ENCODE results near the gene OPCML. TPM values are rescaled to one million over a fixed set of nuclear protein-coding genes. Genes with fewer than 3 reads are reported as not detected.

The OPCML gene
- total RNA-seq, 2 donors from 2014 or later, result under 0.01 TPM; not detected in 1

DNA sequence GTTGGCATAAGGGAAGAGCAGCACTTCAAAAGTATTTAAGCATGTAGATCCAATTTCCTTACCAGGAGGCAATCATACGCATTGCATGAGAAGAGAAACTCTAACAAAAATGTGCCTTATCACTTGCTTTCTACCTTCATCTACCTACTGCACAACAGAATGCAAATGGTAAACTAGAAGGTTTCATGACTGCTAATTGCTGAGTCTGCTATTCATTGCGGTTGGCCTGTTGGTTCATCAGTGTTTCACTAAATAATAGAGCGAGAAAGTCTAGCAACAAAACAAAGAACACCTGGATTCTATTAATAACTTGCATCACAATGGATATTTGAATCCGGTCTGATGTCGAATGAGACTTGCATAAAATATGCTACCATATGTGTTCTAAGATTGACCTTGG, 229.0 kb downstream of the OPCML start:
- no peaks in the 10 kb centered on the region for H3K9me3 ChIP-seq
- ATAC-seq, result no peak
- TF ChIP-seq, protein P1, sequence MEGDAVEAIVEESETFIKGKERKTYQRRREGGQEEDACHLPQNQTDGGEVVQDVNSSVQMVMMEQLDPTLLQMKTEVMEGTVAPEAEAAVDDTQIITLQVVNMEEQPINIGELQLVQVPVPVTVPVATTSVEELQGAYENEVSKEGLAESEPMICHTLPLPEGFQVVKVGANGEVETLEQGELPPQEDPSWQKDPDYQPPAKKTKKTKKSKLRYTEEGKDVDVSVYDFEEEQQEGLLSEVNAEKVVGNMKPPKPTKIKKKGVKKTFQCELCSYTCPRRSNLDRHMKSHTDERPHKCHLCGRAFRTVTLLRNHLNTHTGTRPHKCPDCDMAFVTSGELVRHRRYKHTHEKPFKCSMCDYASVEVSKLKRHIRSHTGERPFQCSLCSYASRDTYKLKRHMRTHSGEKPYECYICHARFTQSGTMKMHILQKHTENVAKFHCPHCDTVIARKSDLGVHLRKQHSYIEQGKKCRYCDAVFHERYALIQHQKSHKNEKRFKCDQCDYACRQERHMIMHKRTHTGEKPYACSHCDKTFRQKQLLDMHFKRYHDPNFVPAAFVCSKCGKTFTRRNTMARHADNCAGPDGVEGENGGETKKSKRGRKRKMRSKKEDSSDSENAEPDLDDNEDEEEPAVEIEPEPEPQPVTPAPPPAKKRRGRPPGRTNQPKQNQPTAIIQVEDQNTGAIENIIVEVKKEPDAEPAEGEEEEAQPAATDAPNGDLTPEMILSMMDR (IDR thresholded peaks at IDR 0.05), result no peak
- no peak for TF ChIP-seq POLR2A (IDR thresholded peaks at IDR 0.05)
- WGBS, 2 donors, result 77 to 83% methylated on average over 5 of the region's 5 CpGs
- H3K27me3 ChIP-seq, result no peaks in the 10 kb centered on the region
- H3K4me1 ChIP-seq, result no peaks in the 10 kb centered on the region
- no peak overlapping the region for H3K4me3 ChIP-seq
- H3K27ac ChIP-seq, result no peak overlapping the region
- intact Hi-C loops (cut with DNase I), result no loop called here
- no peak for DNase-seq
- H3K36me3 ChIP-seq (replicated peaks in 1 of 2; ENCODE audit: insufficient read depth in 1 of 2, low read depth in 2 of 2), result no peaks in the 10 kb centered on the region

GRCh38 chr11:133302056-133302455, 230.2 kb downstream of the OPCML start:
- Histone ChIP-seq H3K27ac (no peak overlapping the region), H3K9me3 (no peaks in the 10 kb centered on the region), H3K27me3 (no peaks in the 10 kb centered on the region), H3K4me3 (no peak overlapping the region), H3K36me3 (replicated peaks in 1 of 2; ENCODE audit: insufficient read depth in 1 of 2, low read depth in 2 of 2) (no peaks in the 10 kb centered on the region), H3K4me1 (no peaks in the 10 kb centered on the region)
- DNase-seq (no peak), ATAC-seq (no peak)
- 19 to 37% methylated on average over 3 of the region's 3 CpGs for WGBS, 2 donors
- TF ChIP-seq POLR2A (IDR thresholded peaks at IDR 0.05), result no peak
- TF ChIP-seq, protein P1 (IDR thresholded peaks at IDR 0.05), result no peak
- intact Hi-C loops (cut with DNase I), result no loop called here

DNA sequence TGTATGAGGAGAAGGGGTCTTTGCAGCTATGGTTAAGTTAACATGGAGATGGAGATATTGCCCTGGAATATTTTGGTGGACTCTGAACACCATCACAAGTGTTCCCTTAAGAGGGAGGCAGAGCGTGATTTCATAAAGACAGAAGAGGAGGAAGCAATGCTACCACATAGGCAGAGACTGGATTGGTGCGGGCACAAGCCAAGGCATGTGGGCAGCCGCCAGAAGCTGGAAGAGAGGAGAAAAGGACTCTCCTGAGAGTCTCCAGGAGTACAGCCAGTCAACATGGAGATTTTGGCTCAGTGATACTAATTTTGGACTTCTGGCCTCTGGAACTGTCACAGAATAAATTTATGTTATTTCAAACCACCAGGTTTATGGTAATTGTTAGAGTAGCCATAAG, 231.6 kb downstream of the OPCML start:
- H3K4me1 ChIP-seq, result no peaks in the 10 kb centered on the region
- no peaks in the 10 kb centered on the region for H3K27me3 ChIP-seq
- H3K27ac ChIP-seq, result no peak overlapping the region
- intact Hi-C loops (cut with DNase I), result no loop called here
- WGBS, 2 donors, result 59 to 67% methylated on average over 3 of the region's 3 CpGs
- DNase-seq (no peak), ATAC-seq (no peak)
- no peaks in the 10 kb centered on the region for H3K36me3 ChIP-seq (replicated peaks in 1 of 2; ENCODE audit: insufficient read depth in 1 of 2, low read depth in 2 of 2)
- no peak overlapping the region for H3K4me3 ChIP-seq
- TF ChIP-seq, protein P1 (IDR thresholded peaks at IDR 0.05), result no peak
- TF ChIP-seq POLR2A (IDR thresholded peaks at IDR 0.05), result no peak
- no peaks in the 10 kb centered on the region for H3K9me3 ChIP-seq

GRCh38 chr11:133291780-133292179, 240.5 kb downstream of the OPCML start:
- no peaks in the 10 kb centered on the region for H3K36me3 ChIP-seq (replicated peaks in 1 of 2; ENCODE audit: insufficient read depth in 1 of 2, low read depth in 2 of 2)
- ATAC-seq (no peak), DNase-seq (no peak)
- H3K9me3 ChIP-seq, result no peaks in the 10 kb centered on the region
- no peak for TF ChIP-seq POLR2A (IDR thresholded peaks at IDR 0.05)
- TF ChIP-seq, protein P1 (IDR thresholded peaks at IDR 0.05), result no peak
- H3K4me3 ChIP-seq, result no peak overlapping the region
- WGBS, 2 donors, result 40 to 41% methylated on average over 7 of the region's 7 CpGs
- no peak overlapping the region for H3K27ac ChIP-seq
- intact Hi-C loops (cut with DNase I), result no loop called here
- no peaks in the 10 kb centered on the region for H3K27me3 ChIP-seq
- H3K4me1 ChIP-seq, result no peaks in the 10 kb centered on the region

DNA sequence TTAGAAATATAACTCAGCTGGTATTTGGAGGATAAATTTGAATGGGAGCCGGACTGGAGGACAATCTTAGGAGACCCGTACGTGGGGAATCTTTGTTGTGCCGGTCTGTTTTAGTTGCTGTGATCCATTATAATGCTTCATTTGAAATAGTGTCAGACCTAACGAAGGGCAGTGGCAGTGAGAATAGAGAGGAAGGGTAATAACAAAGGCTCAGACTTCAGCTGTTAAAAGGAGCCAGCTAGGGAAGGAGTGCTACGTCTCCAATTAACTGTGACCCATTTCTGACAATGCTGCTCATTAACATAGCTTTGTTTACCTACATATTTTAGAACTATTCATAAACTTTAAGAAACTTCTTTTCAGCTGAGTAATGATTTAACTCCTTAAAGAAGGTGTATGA, 246.9 kb downstream of the OPCML start:
- no peak for ATAC-seq

More for the DNA sequence above, 246.9 kb downstream of the OPCML start:
- no peak overlapping the region for H3K27ac ChIP-seq
- no peak for DNase-seq
- H3K36me3 ChIP-seq (replicated peaks in 1 of 2; ENCODE audit: insufficient read depth in 1 of 2, low read depth in 2 of 2), result no peaks in the 10 kb centered on the region
- no peak overlapping the region for H3K4me3 ChIP-seq
- no peaks in the 10 kb centered on the region for H3K4me1 ChIP-seq
- no peaks in the 10 kb centered on the region for H3K27me3 ChIP-seq
- WGBS, 2 donors, result 53 to 63% methylated on average over 6 of the region's 6 CpGs
- TF ChIP-seq POLR2A (IDR thresholded peaks at IDR 0.05), result no peak
- TF ChIP-seq, protein P1 (IDR thresholded peaks at IDR 0.05), result no peak
- no peaks in the 10 kb centered on the region for H3K9me3 ChIP-seq
- intact Hi-C loops (cut with DNase I), result no loop called here
